ENCODE results near the gene ESR1.
A peak's percentile ranks its signal among the peaks of the same experiment; 100 is the strongest.

ESR1 gene

DNA sequence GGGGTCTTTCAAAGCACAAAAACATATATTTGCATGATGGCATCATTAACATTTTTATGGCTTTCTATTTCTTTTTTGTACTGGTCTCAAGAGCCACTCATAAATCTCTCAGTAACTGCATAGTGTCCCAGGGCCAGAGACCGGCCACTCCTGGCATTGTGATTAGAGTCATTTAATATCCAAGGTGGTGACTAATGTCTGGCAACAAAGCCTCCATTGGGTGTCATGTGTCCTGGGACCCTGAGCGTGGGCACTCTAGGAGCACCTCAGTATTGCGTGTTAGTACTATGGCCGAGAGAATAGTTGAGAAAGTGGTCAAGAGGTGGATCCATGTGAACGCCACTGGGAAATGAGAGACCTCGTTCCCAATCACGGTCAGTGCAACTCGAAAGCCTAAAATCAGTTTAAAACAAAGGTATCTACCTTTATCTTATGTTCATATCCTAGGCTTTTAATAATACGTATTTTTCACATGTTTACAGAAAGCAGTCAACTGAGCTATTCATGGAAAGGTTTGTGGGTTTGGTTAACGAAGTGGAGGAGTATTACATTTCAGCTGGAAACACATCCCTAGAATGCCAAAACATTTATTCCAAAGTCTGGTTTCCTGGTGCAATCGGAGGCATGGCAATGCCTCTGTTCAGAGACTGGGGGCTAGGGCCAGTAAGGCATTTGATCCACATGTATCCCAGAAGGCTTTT, 2.7 kb upstream of the ESR1 start:
- H3K27ac Mint-ChIP-seq = no peak overlapping the region
- no peak for ATAC-seq
- H3K4me1 Mint-ChIP-seq = peaks cover 28% of the 10 kb centered on the region
- H3K27me3 Mint-ChIP-seq = peaks cover 40% of the 10 kb centered on the region
- H3K4me3 Mint-ChIP-seq = no peak overlapping the region
- H3K36me3 Mint-ChIP-seq = no peaks in the 10 kb centered on the region
- no peaks in the 10 kb centered on the region for H3K9me3 Mint-ChIP-seq

DNA sequence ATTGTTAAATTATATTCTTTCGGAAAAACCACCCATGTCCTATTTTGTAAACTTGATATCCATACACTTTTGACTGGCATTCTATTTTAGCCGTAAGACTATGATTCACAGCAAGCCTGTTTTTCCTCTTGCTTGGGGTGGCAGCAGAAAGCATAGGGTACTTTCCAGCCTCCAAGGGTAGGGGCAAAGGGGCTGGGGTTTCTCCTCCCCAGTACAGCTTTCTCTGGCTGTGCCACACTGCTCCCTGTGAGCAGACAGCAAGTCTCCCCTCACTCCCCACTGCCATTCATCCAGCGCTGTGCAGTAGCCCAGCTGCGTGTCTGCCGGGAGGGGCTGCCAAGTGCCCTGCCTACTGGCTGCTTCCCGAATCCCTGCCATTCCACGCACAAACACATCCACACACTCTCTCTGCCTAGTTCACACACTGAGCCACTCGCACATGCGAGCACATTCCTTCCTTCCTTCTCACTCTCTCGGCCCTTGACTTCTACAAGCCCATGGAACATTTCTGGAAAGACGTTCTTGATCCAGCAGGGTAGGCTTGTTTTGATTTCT, 2.1 kb upstream of the ESR1 start:
- no peak for ATAC-seq
- Mint-ChIP-seq H3K4me3 (no peak overlapping the region), H3K9me3 (no peaks in the 10 kb centered on the region), H3K27ac (no peak overlapping the region), H3K27me3 (peaks cover 45% of the 10 kb centered on the region), H3K36me3 (no peaks in the 10 kb centered on the region), H3K4me1 (peaks cover 28% of the 10 kb centered on the region)

DNA sequence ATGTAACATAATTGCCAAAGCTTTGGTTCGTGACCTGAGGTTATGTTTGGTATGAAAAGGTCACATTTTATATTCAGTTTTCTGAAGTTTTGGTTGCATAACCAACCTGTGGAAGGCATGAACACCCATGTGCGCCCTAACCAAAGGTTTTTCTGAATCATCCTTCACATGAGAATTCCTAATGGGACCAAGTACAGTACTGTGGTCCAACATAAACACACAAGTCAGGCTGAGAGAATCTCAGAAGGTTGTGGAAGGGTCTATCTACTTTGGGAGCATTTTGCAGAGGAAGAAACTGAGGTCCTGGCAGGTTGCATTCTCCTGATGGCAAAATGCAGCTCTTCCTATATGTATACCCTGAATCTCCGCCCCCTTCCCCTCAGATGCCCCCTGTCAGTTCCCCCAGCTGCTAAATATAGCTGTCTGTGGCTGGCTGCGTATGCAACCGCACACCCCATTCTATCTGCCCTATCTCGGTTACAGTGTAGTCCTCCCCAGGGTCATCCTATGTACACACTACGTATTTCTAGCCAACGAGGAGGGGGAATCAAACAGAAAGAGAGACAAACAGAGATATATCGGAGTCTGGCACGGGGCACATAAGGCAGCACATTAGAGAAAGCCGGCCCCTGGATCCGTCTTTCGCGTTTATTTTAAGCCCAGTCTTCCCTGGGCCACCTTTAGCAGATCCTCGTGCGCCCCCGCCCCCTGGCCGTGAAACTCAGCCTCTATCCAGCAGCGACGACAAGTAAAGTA, 547 bp upstream of the ESR1 start:
- ATAC-seq = peak; percentile 49
- Mint-ChIP-seq H3K27ac (no peak overlapping the region), H3K9me3 (no peaks in the 10 kb centered on the region), H3K4me3 (peak overlapping the region; percentile 63), H3K27me3 (peaks cover 60% of the 10 kb centered on the region), H3K36me3 (no peaks in the 10 kb centered on the region), H3K4me1 (peaks cover 28% of the 10 kb centered on the region)

DNA sequence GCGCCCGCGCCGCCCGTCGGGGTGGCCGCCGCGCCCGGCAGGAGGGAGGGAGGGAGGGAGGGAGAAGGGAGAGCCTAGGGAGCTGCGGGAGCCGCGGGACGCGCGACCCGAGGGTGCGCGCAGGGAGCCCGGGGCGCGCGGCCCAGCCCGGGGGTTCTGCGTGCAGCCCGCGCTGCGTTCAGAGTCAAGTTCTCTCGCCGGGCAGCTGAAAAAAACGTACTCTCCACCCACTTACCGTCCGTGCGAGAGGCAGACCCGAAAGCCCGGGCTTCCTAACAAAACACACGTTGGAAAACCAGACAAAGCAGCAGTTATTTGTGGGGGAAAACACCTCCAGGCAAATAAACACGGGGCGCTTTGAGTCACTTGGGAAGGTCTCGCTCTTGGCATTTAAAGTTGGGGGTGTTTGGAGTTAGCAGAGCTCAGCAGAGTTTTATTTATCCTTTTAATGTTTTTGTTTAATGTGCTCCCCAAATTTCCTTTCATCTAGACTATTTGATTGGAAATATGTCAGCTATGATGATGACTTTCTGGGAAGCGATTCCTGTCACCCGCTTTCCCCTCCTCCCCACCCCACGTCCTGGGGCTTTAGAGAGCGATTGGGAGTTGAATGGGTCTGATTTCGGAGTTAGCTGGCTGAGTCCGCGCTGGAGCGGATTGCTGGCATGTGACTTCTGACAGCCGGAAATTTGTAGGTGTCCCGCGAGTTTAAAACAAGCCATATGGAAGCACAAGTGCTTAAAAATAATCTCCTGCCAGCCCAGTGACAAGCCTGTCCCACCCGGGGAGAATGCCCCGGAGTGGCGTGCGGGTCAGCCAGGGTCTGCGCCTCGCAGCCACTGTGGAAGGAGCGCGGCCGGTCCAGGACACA, 1.1 kb downstream of the ESR1 start:
- Mint-ChIP-seq H3K4me1 (peaks cover 28% of the 10 kb centered on the region), H3K36me3 (no peaks in the 10 kb centered on the region), H3K4me3 (peak overlapping the region; percentile 80), H3K27ac (peak overlapping the region; percentile 67), H3K27me3 (peaks cover 55% of the 10 kb centered on the region), H3K9me3 (no peaks in the 10 kb centered on the region)
- ATAC-seq = peak; percentile 50

DNA sequence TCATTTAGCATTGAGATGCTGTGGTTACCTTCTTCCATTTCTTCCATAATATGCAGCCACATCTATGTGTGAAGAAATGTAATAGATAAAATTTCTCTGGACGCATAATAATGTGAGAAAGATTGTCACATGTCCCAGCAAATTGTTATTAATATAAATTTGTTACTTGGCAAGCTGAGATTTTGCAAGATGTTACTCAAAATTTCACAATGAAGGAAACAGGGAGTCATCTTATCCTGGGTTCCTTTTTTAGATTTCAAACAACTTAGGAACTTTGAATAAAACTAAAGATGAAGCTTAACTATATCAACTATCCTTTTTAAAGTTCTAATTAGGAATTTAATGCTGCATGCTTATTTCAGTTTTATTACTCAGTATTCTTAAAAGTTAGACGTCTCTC, 3.6 kb downstream of the ESR1 start:
- no peak for ATAC-seq
- Mint-ChIP-seq H3K27ac (no peak overlapping the region), H3K9me3 (no peaks in the 10 kb centered on the region), H3K4me1 (peaks cover 28% of the 10 kb centered on the region), H3K4me3 (no peak overlapping the region), H3K27me3 (peaks cover 51% of the 10 kb centered on the region), H3K36me3 (no peaks in the 10 kb centered on the region)

DNA sequence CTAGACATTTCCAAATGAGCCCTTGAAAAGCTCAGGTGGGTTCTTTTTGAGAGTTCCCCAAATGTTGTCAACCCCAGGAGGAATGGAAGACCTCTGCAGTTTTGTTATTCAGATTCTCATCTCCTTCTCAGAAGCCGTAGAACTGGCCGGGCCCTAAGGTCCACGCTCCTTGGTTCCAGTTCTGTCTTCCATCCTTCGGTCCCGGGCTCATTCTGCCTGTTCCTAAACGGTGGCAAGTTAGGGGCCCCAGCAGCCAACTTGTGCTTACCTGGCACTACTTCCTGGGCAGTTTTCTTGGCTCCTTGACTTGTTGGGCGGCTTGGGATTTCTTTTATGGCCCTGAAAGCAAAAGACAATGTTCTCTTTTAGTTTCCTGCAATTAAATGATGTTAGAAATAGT, 6.4 kb downstream of the ESR1 start:
- no peak overlapping the region for H3K27ac Mint-ChIP-seq
- no peaks in the 10 kb centered on the region for H3K36me3 Mint-ChIP-seq
- ATAC-seq = no peak
- peaks cover 29% of the 10 kb centered on the region for H3K27me3 Mint-ChIP-seq
- peaks cover 7% of the 10 kb centered on the region for H3K4me1 Mint-ChIP-seq
- H3K4me3 Mint-ChIP-seq = no peak overlapping the region
- H3K9me3 Mint-ChIP-seq = no peaks in the 10 kb centered on the region

DNA sequence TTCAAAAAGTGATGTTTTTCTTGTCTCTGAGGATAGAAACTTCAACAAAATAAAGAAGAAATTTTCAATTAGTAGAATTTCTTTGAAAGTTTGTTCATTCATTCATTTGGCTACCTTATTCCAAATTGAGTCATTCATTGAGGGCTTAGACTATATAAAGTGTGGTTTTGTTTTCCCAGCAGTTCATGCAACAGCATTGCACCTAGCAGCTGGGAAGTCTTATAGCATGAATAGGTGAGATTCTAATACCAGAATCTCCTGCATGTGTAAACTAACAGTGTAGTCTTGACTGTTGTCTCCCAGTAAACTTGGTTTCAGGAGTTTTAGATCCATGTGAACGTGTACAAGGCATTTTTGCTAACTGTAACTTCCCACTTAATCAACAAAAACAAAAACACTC, 7.1 kb downstream of the ESR1 start:
- H3K4me1 Mint-ChIP-seq = no peaks in the 10 kb centered on the region
- no peaks in the 10 kb centered on the region for H3K36me3 Mint-ChIP-seq
- no peak overlapping the region for H3K4me3 Mint-ChIP-seq
- peaks cover 21% of the 10 kb centered on the region for H3K27me3 Mint-ChIP-seq
- no peak for ATAC-seq
- no peaks in the 10 kb centered on the region for H3K9me3 Mint-ChIP-seq
- no peak overlapping the region for H3K27ac Mint-ChIP-seq

DNA sequence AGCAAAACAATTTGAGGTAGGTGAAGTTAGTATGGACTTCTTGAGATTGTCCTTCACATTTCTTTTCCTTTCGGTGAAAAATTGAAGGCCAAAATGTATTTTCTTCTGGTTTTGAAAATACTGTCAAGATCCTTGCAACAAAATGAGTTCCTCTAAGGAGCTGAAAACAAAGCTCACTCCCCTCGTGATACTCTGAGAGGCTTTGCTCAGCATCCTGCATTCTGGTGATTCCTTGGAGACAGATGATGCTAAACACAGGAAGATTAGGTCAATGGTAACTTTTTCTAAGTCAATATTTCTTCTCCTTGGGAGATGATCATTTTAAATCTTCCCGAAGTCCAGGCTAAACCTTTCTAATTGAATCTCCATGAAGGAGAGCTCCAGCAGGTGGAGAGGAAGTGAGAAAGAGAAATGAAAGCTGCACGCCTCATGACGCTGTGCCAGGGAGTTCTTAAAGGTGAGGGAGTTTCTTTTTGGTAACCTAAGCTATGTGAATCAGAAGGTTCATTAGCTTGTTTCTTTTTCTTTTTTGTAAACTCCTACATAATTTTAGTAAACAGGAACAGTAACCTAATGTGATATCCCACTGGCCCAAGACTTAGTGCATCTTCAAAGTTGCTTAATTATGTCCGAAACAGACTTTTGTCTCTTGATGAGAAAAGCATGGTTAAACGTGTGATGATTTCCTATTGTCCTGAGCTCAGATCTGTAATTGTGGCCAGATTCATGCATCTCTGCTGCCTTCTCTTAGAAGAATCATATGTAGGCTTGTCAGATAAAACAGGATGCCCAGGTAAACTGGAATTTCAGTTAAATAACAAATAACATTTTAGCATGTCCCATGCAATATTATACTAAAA, 15.0 kb downstream of the ESR1 start:
- Mint-ChIP-seq H3K27ac (peak overlapping the region; percentile 72), H3K4me1 (peaks cover 21% of the 10 kb centered on the region), H3K27me3 (no peaks in the 10 kb centered on the region), H3K36me3 (peaks cover 5% of the 10 kb centered on the region), H3K9me3 (no peaks in the 10 kb centered on the region), H3K4me3 (peak overlapping the region; percentile 50)
- ATAC-seq = peak; percentile 93

DNA sequence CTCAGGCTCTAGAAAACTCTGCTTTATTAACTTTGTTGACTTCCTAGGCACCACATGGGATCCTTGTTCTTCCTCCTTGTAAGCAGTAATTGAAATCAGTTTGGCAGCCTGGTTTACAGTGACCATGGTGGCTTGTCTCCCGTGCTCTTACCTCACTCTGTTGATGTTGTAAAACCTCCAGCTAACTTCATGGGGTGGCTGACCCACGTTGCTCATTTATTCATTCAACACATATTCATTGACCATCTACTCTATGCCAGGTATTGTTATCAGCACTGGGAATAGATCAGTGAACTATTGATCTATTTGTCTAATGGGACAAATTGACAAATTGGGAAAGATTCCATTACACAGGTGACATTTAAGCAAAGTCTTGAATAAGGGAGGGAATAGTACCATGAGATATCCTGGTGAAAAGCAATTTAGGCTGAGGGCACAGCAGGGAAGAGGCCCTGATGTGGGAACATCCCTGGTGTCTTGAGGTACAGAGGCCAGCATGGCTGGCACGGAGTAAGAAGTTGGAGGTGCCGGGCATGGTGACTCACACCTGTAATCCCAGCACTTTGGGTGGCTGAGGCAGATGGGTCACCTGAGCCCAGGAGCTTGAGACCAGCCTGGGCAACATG, 19.1 kb downstream of the ESR1 start:
- Mint-ChIP-seq H3K36me3 (peaks cover 5% of the 10 kb centered on the region), H3K4me1 (peaks cover 12% of the 10 kb centered on the region), H3K27me3 (no peaks in the 10 kb centered on the region), H3K9me3 (no peaks in the 10 kb centered on the region), H3K27ac (no peak overlapping the region), H3K4me3 (no peak overlapping the region)
- ATAC-seq = no peak

DNA sequence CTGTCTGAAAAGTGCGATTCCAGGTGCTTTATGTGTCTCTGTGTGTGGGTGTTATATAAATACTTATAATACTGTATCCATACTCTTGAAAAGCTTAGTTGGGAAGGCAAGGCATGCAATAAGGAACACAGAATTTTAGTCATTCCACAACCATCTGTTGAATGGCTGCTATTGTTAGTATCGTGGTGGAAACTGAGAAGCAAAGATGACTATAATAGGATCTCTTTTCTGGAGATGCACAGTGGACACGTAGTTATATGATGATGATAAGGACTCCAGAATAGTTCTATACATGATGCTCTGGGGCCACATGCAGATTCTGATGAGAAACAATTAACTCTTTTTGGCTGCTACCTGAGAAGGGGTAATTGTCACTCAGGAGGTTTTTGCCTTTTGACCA, 25.2 kb downstream of the ESR1 start:
- no peak for ATAC-seq
- Mint-ChIP-seq H3K27ac (no peak overlapping the region), H3K4me3 (no peak overlapping the region), H3K27me3 (no peaks in the 10 kb centered on the region), H3K9me3 (no peaks in the 10 kb centered on the region), H3K36me3 (no peaks in the 10 kb centered on the region), H3K4me1 (no peaks in the 10 kb centered on the region)

DNA sequence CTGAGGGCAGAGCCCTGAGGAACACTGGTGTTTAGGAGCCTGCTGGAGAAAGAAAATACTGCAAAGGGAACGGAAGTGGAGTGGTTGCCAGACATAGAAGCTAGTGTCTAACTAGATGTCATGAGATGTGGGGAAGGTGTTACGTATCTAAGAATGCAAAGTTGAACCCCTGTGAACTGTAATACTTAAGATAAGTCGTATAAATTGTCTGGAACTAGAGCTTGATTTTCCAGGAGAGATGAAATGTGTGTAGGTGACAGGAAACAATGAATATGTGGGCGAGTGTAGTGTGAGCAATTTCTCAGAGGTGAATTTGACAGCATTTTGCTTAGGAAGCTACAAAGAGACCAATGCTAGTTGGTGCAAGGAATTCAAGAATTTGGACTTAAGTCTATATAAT, 27.9 kb downstream of the ESR1 start:
- Mint-ChIP-seq H3K4me3 (no peak overlapping the region), H3K9me3 (no peaks in the 10 kb centered on the region), H3K36me3 (no peaks in the 10 kb centered on the region), H3K4me1 (no peaks in the 10 kb centered on the region), H3K27me3 (no peaks in the 10 kb centered on the region), H3K27ac (no peak overlapping the region)
- ATAC-seq = no peak

DNA sequence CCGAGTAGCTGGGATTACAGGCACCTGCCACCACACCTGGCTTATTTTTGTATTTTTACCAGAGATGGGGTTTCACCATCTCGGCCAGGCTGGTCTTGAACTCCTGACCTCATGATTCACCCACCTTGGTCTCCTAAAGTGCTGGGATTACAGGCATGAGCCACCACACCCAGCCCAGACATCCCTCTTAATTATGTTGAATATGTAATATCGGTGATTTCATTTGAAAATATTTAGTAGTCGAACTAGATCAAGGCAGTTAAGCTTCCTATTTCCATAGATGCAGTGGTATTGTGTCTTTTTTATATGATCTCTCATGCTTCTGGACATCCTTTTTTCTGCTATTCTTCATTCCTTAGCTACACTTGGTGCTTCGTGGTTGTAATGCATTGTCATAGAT, 29.7 kb downstream of the ESR1 start:
- Mint-ChIP-seq H3K27me3 (no peaks in the 10 kb centered on the region), H3K36me3 (no peaks in the 10 kb centered on the region), H3K4me3 (no peak overlapping the region), H3K27ac (no peak overlapping the region), H3K9me3 (no peaks in the 10 kb centered on the region), H3K4me1 (peaks cover 7% of the 10 kb centered on the region)
- ATAC-seq = no peak

DNA sequence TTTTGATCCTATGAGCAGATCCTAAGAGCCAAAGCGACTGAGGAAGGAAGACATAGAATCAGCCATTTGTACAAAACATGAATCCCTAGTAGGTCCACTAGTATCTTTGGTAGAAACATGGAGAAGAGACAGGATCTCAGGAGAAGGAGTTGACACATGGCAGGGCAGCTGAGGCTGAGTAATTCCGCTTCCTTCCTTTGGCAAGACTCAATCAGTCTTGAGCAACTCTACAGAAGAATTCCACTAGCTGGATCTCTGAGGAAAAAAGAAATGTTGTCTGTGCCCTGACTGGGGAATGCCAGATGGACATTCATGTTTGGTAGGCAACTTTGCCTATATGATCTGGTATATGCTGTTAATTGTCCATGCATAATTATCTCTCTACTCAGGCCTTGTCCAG, 35.3 kb downstream of the ESR1 start:
- H3K4me1 Mint-ChIP-seq = peaks cover 7% of the 10 kb centered on the region
- H3K27ac Mint-ChIP-seq = no peak overlapping the region
- H3K4me3 Mint-ChIP-seq = no peak overlapping the region
- no peaks in the 10 kb centered on the region for H3K9me3 Mint-ChIP-seq
- no peaks in the 10 kb centered on the region for H3K27me3 Mint-ChIP-seq
- H3K36me3 Mint-ChIP-seq = no peaks in the 10 kb centered on the region
- no peak for ATAC-seq

DNA sequence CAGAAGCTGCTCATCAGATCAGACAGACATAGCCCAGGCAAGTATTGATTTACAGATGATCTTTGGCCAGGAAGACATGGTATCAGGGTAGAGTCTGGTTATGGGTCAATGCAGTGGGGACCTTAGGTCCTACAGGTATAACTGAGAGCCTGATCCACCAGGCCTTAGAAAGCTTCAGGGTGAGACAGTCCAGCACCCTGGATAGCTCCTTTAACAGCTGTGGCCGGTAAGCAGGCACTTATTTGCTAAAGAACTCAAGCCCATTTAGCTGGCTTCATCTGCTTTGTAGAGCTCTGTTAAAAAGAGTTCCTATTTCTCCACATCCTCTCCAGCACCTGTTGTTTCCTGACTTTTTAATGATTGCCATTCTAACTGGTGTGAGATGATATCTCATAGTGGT, 39.6 kb downstream of the ESR1 start:
- Mint-ChIP-seq H3K4me1 (no peaks in the 10 kb centered on the region), H3K4me3 (no peak overlapping the region), H3K9me3 (no peaks in the 10 kb centered on the region), H3K27me3 (no peaks in the 10 kb centered on the region), H3K27ac (no peak overlapping the region), H3K36me3 (no peaks in the 10 kb centered on the region)
- ATAC-seq = no peak
